Measurements from ENCODE around the gene GARS1.

Gene GARS1

DNA sequence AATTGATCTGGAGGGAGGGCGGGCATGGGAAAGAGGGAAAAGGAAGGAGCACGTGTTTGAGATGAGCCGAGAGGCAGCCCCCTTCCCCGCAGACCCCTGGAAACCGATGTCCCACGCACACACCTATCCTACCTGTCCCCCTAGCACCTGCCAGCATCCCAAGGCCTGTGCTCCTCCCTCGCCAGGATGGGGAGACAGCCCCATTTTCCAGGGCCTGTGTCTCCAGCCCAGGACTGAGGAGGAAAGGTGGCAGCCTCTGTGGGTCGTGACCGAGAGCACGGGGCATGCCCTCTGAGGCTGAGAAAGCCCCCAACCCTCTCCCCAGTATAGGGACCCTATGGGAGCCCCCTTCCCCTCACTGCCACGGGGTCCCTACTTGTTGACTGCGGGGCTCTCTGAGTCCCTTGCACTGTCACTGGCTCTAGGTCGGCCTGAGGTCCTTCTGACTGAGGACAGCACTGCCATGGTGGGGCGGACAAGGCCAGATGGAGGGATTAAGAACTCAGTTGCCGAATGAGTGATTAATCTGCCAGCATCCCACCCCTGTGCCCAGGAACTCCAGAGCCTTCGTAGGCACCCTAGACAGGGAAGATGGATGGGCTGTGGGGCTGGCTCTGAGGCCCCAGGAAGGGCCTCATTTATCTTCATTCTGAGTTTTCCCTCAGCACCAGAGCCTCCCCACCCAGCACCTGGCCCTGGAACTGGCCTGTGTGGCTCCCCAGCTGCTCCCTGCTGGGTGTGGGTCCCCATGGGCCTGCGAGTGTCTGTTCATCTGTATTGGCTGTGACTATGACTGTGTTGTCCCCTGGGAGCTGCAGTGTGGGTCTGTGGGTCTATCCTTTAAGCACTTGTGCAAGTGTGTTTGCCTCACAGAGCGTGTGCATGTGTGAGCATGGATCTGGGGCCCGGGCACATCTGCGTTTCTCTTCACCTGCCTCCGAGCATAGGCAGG lies 61.6 kb downstream of the GARS1 start:
- DNase-seq (ENCODE audit: low read depth) = no peak

DNA sequence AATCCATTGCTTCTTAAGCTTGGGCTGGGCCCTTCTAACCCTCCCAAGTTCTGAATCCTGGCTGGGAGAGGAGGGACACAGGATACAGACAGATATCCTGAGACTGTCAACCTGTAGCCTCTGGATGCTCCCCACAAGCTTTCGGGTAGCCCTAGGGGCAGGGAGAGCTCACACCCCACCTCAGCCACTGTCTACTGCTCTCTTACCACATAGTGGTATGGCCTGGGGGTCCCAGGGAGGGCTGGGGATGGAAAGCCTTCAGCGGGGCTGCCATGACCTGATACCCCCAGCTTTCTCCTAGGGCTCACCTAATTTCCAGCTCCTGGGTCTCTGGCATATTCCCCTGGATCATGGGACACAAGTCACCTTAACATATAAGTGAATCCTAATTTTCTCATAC lies 62.5 kb downstream of the GARS1 start:
- DNase-seq (ENCODE audit: low read depth) = no peak

DNA sequence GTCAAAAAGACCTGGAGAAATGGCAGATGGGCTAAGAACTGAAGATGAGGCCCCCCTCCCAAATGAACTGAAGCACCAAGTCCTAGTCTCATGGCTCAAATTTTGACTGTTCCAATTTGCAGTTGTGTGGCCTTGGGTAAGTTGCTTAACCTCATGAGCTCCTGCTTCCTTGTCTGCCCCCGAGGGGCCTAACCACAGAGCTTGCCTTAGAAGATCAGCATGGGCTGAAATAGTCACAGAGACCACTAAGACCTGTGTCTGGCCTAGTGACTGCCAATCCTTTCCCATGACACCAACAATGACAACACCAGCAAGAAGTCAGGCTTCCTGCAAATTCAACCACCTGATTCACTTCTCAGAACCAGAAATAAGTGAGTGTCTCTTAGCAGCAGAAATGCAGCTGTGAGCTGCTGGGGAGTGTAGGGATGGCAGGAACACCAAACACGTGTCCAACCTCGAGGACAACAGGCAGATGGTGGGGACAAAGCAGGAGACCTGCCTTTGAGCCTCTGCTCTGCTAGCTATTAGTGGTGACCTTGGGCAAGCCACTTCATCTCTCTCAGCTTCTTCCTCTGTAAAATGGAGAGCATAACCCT lies 63.9 kb downstream of the GARS1 start:
- DNase-seq (ENCODE audit: low read depth) = no peak

DNA sequence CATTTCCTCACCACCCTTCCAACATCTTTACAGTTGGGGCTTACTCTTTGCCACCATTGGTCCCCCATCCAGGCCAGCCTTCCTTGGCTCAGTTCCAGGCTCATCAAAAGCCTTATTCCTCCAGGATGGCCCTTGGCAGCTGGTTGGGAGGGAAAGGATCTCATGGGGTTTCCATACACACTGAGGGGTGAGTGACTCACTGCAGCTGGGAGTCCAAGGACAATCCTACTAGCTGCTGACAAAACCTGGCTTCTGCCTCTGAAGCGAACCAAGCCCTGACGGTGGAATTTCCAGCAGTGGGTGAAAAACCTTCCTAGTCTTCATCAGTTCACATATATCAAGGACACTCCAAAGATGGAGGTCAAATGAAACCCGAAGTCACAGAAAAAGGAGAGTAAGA lies 64.6 kb downstream of the GARS1 start:
- no peak for DNase-seq (ENCODE audit: low read depth)

DNA sequence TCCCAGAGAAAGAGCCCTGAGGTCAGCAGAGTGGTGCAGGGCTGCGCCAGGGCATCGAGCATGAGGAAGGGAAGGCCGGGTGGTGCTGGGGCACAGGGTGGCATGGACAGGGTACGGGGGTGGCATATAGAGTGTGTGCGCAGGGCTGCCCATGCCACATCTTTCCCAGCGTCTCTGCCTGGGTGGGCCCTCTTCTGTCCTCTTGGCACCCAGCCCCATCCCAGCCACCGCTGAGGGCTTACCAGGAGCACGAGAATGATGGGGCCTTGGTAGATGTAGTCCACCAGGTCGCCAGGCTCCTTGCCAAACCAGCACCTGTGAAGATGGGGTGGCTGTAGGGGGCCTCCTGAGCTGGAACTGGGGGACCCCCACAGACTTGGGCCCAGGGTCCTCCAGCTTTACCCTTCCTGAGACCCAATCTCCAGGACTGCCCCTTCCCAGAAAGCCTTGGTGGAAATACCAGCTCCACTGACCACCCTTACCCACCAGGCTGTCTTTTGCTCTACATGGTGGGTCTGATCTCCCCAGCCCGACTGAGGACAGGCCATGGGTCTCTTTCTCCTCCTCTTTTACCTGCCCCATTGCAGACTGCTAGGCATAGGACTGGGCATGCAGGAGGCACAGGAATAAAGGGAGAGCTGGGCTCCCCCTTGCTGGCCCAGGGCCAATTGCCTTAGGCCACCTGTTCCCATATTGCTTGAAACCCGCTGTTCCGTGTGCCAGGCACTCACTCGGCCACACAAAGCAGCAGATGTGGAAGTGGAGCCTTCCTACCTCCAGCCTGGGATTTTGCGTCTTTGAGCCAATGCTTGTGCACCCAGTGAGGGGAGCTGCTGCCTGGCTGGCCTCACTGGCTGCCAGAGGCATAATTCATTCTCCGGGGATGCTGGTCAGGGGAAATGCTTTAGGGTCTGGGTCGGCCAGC lies 65.9 kb downstream of the GARS1 start:
- DNase-seq (ENCODE audit: low read depth) = no peak

DNA sequence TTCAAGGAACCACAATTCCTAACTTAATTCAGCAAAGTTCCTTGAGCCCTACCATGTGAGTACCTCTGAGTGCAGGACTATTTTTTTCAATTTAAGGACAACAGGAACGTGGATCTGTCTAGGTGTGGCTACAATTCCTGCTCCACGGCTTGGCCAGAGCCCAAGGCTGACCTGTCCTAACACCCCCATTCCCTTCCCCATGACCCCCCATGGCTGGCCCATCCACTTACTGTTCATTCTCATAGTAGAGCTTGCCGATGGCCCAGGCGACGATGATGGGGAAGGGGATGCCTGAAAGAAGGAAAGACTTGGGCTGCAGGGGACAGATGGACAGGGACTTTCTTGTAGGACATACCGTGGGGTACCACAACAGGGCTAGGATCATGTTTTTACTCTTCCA lies 67.2 kb downstream of the GARS1 start:
- no peak for DNase-seq (ENCODE audit: low read depth)

DNA sequence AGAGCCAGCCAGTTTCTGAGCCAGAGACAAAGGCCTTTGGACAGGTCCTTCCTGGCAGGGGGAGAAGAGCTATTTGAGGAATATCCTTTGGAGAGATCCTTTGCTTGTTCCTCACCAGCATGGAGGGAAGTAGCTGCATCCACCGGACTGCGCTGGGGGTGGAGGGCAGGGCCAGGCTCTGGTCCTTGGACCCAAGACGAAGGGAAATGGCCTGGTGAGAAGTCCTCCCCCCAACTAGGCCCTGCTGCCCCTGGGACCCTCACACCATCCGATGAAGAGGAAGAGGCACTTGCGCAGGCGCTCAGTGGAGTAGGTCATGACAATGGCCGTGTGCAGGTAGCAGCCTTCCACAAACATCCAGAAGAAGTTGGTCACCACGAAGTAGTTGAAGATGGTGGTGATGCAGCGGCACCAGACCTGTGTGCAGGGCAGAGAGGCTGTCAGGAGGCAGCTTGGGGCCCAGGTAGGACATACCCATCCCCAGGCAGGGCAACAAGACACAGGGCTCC lies 67.8 kb downstream of the GARS1 start:
- no peak for DNase-seq (ENCODE audit: low read depth)

DNA sequence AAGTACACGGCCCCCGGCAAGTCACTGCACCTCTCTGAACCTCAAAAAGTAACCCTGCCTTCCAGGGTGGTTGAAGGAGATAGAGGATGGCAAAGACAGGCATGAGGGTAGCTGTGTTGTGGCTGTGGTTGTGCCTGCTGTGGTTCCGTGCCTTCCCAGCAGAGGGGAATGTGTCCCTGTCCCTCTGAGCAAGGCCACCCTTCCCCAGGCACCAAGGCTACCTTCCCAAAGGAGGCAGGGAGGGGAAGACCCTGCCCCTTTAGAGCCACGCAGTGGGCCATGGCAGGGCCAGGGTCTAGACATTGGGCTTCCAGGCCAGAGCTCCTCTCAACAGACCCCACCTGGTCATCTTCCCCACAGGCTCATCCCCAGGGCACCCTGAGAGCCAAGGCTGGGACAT lies 68.7 kb downstream of the GARS1 start:
- DNase-seq (ENCODE audit: low read depth) = no peak

DNA sequence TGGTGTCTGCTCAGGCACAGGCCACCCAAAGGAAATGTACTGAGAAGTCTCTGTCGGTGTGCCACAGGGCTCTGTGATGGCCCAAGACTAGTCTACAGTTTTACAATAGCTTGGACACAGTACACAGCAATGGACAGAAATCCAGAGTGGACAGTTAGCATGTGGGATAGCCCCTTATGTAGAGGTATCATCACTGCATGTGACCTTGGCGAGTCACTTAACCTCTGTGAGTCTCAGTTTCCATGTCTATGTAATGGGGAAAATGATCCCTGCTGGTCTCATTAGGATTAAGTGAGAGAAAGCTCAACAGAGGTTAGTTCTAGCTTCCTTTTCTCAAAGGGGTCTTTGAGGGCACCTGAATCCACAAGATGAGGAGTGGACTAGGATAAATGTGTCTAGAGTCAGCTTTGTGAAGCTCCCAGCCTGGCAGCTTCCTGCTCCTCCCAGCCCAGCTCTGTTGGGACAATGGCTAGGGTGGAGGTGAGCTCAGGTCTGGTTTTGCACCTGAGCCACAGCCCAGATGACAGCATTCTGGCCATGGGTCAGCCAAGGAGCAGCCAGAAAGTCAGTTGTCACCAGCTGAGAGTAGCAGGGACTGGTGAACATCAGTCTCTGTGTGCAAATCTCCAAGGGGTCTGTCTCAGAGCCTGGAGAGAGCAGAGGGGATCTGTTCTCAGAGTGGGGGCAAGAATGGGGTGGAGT lies 69.7 kb downstream of the GARS1 start:
- no peak for DNase-seq (ENCODE audit: low read depth)

DNA sequence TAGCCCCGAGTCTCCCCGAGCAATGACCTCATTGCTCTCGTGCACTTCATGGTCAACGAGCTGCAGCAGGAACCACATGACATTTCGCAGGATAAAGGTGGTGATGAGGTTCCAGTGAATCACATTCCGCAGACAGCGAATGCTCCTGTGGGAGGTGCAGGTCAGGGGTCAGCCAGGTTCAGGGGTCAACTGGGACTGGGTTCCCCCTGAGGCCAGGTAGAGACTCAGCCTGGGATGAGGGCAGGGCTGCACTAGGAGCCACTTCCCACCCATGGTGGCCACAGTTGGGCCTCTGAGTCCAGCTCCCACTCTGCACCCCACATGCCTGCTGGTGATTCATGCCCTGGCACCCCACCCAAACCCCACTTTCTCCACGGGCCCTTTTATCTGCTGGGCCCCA lies 70.4 kb downstream of the GARS1 start:
- DNase-seq (ENCODE audit: low read depth) = no peak

DNA sequence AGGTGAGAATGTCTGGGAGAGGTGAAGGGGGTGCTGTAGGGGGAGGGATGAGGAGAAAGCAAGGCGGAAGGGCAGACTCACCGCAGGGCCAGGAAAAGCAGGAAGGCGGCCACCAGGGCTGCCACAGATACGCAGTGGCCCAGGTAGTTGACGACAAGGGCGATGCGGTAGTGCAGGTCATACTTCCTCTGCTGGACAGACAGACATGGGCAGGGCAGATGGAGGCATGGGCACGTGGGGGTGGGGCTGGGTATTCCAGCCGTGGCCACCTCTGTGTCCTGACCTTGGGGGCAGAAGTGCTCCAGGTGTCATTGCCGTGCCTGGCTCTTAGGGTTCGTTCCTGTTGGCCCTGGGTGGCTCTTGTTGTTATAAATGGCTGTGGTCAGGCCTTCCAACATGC lies 70.8 kb downstream of the GARS1 start:
- DNase-seq (ENCODE audit: low read depth) = no peak

DNA sequence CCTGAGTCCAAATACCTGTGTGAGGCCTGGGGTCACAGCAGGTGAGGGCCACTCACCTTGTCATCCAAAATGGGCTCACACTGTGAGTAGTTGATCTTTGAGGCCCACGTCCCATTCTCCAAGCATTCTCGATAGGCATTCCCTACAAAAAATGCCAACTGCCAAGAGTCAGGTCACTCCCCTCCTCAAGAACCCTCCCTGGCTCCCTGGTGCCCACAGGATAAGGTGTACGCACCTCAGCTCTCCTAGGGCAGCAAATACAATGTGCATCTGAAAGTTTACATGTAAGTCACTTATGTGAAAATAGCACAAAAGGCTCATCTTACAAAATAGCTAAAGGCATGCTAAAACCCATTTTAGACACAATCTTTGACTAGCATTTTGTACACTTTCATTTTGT lies 72.5 kb downstream of the GARS1 start:
- no peak for DNase-seq (ENCODE audit: low read depth)

DNA sequence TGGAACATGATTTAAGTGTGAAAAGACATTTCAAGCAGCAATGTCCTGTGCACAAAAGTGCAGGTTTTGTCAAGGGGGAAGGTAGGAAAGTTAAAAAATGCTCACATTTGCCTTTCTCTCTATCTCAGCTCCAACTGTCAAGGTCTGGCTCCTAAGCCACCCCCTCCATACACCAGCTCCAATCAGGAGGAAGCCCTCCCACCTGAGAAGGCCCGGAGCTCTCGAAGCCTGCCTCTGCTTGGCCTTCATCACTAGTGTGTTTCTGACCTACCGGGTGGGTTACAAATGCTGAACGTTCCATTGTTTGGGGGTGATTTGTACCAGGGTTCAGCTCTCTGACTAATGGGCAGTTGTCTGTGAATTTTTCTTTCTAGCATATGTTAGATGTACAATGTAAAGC lies 73.4 kb downstream of the GARS1 start:
- DNase-seq (ENCODE audit: low read depth) = no peak

DNA sequence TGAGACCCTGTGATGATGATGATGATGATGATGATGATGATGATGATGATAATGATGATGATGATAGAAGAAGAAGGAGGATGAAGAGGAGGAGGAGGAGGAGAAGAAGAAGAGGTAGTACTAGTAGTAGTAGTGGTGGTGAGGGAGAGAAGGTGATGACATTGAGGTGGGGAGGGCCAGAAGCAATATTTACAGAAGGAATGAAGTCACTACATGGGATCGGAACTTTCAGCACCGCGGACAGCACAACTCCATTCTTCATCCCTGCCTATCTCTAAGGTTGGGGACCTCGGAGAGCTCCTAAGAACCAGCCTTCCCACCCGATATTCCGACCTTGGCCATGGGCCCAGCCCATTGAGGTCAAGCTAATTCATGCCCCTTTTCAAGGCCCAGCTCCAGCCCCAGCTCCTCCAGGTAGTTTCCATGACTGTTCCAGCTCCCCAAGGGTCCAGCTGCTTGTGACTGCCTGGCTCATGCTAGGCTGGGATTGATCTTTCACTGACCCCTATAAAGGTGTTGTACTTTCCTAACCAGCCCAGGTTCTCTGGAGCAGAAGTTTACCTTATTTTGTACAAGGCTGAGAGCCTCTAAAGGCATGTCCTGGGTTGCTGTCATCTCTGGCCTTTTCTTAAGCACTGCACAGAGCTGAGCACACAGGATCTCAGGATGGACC lies 77.3 kb downstream of the GARS1 start:
- peak; percentile 3 for DNase-seq (ENCODE audit: low read depth)

DNA sequence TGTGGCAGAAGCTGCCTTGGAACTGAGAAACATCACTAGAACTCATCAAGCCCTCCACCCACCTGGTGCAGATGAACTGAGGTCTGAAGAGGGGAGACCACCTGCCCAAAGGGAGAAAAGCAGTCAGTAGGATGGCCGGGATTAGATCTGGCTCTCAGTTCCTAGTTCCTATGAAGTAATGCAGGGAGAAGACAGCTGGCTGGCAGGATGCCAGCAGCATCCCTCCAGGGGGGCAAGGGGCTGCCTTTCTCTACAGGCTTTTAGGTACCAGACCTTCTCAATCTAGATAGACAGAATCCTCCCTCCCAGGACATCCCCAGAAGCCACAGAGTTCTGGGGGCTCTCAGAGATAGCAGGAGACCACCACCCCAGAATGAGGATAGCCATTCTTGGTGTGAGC lies 79.7 kb downstream of the GARS1 start:
- no peak for DNase-seq (ENCODE audit: low read depth)

DNA sequence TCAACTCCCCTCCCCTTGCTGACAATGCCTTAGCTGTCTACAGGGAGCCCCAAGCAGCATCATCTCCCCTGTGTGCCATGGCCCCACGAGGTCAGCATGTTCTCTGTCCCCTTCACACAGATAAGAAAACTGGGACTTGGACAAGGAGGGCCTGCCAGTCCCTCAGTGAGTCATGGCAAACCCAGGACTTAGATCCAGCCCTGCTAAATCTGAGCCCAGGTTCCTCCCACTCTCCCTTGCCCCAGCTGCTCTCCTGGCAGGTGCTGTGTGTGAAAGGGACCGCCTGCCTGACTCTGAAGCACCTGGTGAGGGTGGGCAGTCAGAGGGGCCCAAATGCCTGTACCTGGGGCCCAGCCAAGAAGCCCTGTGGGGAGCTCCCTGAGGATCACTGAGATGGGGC lies 80.2 kb downstream of the GARS1 start:
- DNase-seq (ENCODE audit: low read depth) = no peak

DNA sequence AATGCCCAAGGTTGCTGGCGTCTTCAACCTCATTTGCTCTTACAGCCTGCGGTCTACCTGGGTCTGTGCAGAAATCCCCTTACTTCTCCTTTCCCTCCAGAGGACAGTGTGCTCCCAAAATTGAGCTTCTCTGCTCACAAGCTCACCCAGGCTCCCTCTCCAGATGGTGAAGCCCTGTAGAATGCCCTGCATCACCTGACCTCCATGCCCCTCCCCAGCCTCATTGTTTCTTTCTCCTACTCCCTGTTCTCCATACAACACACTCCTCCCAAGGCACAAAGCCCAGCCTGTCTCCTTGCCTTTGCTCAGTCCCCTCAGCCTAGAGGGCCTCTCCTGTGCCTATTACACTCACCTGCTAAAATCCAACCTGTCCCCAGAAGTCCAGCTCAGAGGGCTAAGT lies 84.1 kb downstream of the GARS1 start:
- DNase-seq (ENCODE audit: low read depth) = no peak

DNA sequence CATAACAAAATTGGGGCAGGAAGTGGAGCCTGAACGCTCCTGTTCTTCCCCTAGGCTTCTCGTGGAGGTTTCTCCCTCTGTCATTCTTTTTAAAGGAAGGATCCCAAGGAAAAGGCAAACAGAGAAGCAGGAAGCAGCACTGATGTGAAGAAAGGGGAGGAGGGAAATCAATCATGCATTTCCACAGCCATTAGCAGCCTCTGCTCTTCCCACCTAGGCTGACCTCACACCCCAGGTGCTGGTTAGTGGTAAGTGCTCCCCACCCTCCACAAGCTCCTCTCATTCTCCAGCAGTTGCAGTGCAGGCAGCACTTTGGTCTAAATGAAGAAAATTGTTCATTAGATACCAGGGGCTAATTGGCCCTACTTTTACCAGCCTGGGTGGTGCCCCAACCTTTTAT lies 85.0 kb downstream of the GARS1 start:
- no peak for DNase-seq (ENCODE audit: low read depth)

DNA sequence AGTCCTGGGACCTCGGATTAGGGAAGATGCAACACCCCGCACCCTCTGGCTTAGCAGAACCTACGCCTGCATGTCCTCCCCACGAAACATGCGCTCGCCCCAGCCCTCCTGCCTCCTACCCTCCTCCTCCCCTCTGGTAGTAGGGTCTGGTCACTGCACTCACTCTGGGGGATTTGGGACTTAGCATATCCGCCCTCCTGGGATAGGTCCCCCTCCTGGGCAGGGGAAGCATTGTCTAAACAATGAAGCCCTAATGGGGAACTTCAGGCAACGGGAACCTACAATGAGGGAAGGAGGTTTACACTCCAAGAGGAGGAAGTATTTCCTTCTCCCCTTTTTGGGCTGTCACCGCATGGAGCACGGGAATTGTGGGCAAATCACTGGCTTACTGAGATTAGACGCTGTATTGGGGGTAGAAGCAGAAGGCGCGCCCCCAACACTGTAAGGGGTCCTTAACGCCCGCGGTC lies 86.7 kb downstream of the GARS1 start:
- no peak for DNase-seq (ENCODE audit: low read depth)

DNA sequence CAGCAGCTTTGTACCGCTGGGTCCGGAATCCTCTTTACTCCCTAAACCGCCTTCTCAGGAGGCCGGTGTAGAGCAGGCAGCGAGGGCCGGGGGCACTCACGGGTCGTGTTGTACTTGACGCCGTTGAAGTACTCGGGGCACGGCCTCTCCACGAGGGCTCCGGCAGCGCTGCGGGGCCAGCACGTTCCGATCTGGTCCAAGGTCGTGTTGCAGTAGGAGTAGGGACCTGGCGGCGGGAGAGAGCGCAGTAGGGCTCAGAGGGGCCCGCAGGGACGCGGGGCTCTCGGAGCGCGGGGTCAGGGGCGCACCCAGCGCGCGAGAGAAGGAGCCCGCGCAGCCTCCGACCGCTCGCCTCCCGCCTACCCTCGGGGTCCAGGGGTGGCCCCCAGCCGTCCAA lies 87.1 kb downstream of the GARS1 start:
- no peak for DNase-seq (ENCODE audit: low read depth)
